ENCODE results near the gene IL1RN.

Gene IL1RN

GRCh38 chr2:113175736-113176695 lies 48.6 kb downstream of the IL1RN start:
- Histone ChIP-seq H3K4me3 (ENCODE audit: low read depth, low read length) (no peak overlapping the region), H2AFZ (ENCODE audit: low read length, unreplicated experiment) (no peak overlapping the region), H3K27ac (ENCODE audit: low read depth, low read length) (no peak overlapping the region), H3K4me1 (ENCODE audit: control insufficient read depth, insufficient read depth, low read length, unreplicated experiment) (no peaks in the 10 kb centered on the region), H3K27me3 (ENCODE audit: insufficient read depth, low read length) (no peaks in the 10 kb centered on the region), H3K36me3 (ENCODE audit: insufficient read depth, low read length) (no peaks in the 10 kb centered on the region), H3K79me2 (ENCODE audit: control insufficient read depth, insufficient read depth, low read length, unreplicated experiment) (no peaks in the 10 kb centered on the region)

- H3K27me3 ChIP-seq (ENCODE audit: insufficient read depth, low read length), result no peaks in the 10 kb centered on the region
- no peaks in the 10 kb centered on the region for H3K36me3 ChIP-seq (ENCODE audit: insufficient read depth, low read length)
- H2AFZ ChIP-seq (ENCODE audit: low read length, unreplicated experiment), result no peak overlapping the region
- no peak overlapping the region for H3K4me3 ChIP-seq (ENCODE audit: low read depth, low read length)
- no peaks in the 10 kb centered on the region for H3K4me1 ChIP-seq (ENCODE audit: control insufficient read depth, insufficient read depth, low read length, unreplicated experiment)
- no peaks in the 10 kb centered on the region for H3K79me2 ChIP-seq (ENCODE audit: control insufficient read depth, insufficient read depth, low read length, unreplicated experiment)
- no peak overlapping the region for H3K27ac ChIP-seq (ENCODE audit: low read depth, low read length)
Measured at GRCh38 chr2:113176696-113177355, 49.4 kb downstream of the IL1RN start.

GRCh38 chr2:113178069-113178746 lies 50.8 kb downstream of the IL1RN start:
- no peaks in the 10 kb centered on the region for H3K4me1 ChIP-seq (ENCODE audit: control insufficient read depth, insufficient read depth, low read length, unreplicated experiment)
- no peak overlapping the region for H3K27ac ChIP-seq (ENCODE audit: low read depth, low read length)
- no peaks in the 10 kb centered on the region for H3K27me3 ChIP-seq (ENCODE audit: insufficient read depth, low read length)
- H3K36me3 ChIP-seq (ENCODE audit: insufficient read depth, low read length), result no peaks in the 10 kb centered on the region
- no peak overlapping the region for H3K4me3 ChIP-seq (ENCODE audit: low read depth, low read length)
- H3K79me2 ChIP-seq (ENCODE audit: control insufficient read depth, insufficient read depth, low read length, unreplicated experiment), result no peaks in the 10 kb centered on the region
- H2AFZ ChIP-seq (ENCODE audit: low read length, unreplicated experiment), result no peak overlapping the region

- Histone ChIP-seq H3K27ac (ENCODE audit: low read depth, low read length) (no peak overlapping the region), H3K4me3 (ENCODE audit: low read depth, low read length) (no peak overlapping the region), H2AFZ (ENCODE audit: low read length, unreplicated experiment) (no peak overlapping the region), H3K27me3 (ENCODE audit: insufficient read depth, low read length) (no peaks in the 10 kb centered on the region), H3K79me2 (ENCODE audit: control insufficient read depth, insufficient read depth, low read length, unreplicated experiment) (no peaks in the 10 kb centered on the region), H3K4me1 (ENCODE audit: control insufficient read depth, insufficient read depth, low read length, unreplicated experiment) (no peaks in the 10 kb centered on the region), H3K36me3 (ENCODE audit: insufficient read depth, low read length) (no peaks in the 10 kb centered on the region)
Measured at GRCh38 chr2:113178891-113179290, 51.5 kb downstream of the IL1RN start.

- Histone ChIP-seq H3K4me3 (ENCODE audit: low read depth, low read length) (no peak overlapping the region), H3K79me2 (ENCODE audit: control insufficient read depth, insufficient read depth, low read length, unreplicated experiment) (no peaks in the 10 kb centered on the region), H3K36me3 (ENCODE audit: insufficient read depth, low read length) (no peaks in the 10 kb centered on the region), H2AFZ (ENCODE audit: low read length, unreplicated experiment) (no peak overlapping the region), H3K27me3 (ENCODE audit: insufficient read depth, low read length) (no peaks in the 10 kb centered on the region), H3K4me1 (ENCODE audit: control insufficient read depth, insufficient read depth, low read length, unreplicated experiment) (no peaks in the 10 kb centered on the region), H3K27ac (ENCODE audit: low read depth, low read length) (no peak overlapping the region)
Measured at GRCh38 chr2:113179446-113180045, 52.1 kb downstream of the IL1RN start.

- Histone ChIP-seq H3K4me3 (ENCODE audit: low read depth, low read length) (no peak overlapping the region), H3K27ac (ENCODE audit: low read depth, low read length) (no peak overlapping the region), H3K79me2 (ENCODE audit: control insufficient read depth, insufficient read depth, low read length, unreplicated experiment) (no peaks in the 10 kb centered on the region), H3K27me3 (ENCODE audit: insufficient read depth, low read length) (no peaks in the 10 kb centered on the region), H3K4me1 (ENCODE audit: control insufficient read depth, insufficient read depth, low read length, unreplicated experiment) (no peaks in the 10 kb centered on the region), H2AFZ (ENCODE audit: low read length, unreplicated experiment) (no peak overlapping the region), H3K36me3 (ENCODE audit: insufficient read depth, low read length) (no peaks in the 10 kb centered on the region)
Measured at GRCh38 chr2:113180131-113180946, 52.9 kb downstream of the IL1RN start.

- no peaks in the 10 kb centered on the region for H3K36me3 ChIP-seq (ENCODE audit: insufficient read depth, low read length)
- no peaks in the 10 kb centered on the region for H3K4me1 ChIP-seq (ENCODE audit: control insufficient read depth, insufficient read depth, low read length, unreplicated experiment)
- H3K27ac ChIP-seq (ENCODE audit: low read depth, low read length), result no peak overlapping the region
- no peak overlapping the region for H2AFZ ChIP-seq (ENCODE audit: low read length, unreplicated experiment)
- no peaks in the 10 kb centered on the region for H3K27me3 ChIP-seq (ENCODE audit: insufficient read depth, low read length)
- H3K79me2 ChIP-seq (ENCODE audit: control insufficient read depth, insufficient read depth, low read length, unreplicated experiment), result no peaks in the 10 kb centered on the region
- H3K4me3 ChIP-seq (ENCODE audit: low read depth, low read length), result no peak overlapping the region
Measured at GRCh38 chr2:113181258-113182051, 54.1 kb downstream of the IL1RN start.

- H3K36me3 ChIP-seq (ENCODE audit: insufficient read depth, low read length), result no peaks in the 10 kb centered on the region
- no peaks in the 10 kb centered on the region for H3K79me2 ChIP-seq (ENCODE audit: control insufficient read depth, insufficient read depth, low read length, unreplicated experiment)
- no peak overlapping the region for H3K4me3 ChIP-seq (ENCODE audit: low read depth, low read length)
- H2AFZ ChIP-seq (ENCODE audit: low read length, unreplicated experiment), result no peak overlapping the region
- H3K27me3 ChIP-seq (ENCODE audit: insufficient read depth, low read length), result no peaks in the 10 kb centered on the region
- H3K4me1 ChIP-seq (ENCODE audit: control insufficient read depth, insufficient read depth, low read length, unreplicated experiment), result no peaks in the 10 kb centered on the region
- H3K27ac ChIP-seq (ENCODE audit: low read depth, low read length), result no peak overlapping the region
Measured at GRCh38 chr2:113182471-113183260, 55.3 kb downstream of the IL1RN start.

- Histone ChIP-seq H3K4me3 (ENCODE audit: low read depth, low read length) (no peak overlapping the region), H3K27me3 (ENCODE audit: insufficient read depth, low read length) (no peaks in the 10 kb centered on the region), H3K79me2 (ENCODE audit: control insufficient read depth, insufficient read depth, low read length, unreplicated experiment) (no peaks in the 10 kb centered on the region), H3K36me3 (ENCODE audit: insufficient read depth, low read length) (no peaks in the 10 kb centered on the region), H3K4me1 (ENCODE audit: control insufficient read depth, insufficient read depth, low read length, unreplicated experiment) (no peaks in the 10 kb centered on the region), H3K27ac (ENCODE audit: low read depth, low read length) (no peak overlapping the region), H2AFZ (ENCODE audit: low read length, unreplicated experiment) (no peak overlapping the region)
Measured at GRCh38 chr2:113183264-113183663, 55.9 kb downstream of the IL1RN start.
